Measurements from ENCODE around the gene STKLD1.
A peak's percentile ranks its signal among the peaks of the same experiment; 100 is the strongest.

Gene STKLD1

DNA sequence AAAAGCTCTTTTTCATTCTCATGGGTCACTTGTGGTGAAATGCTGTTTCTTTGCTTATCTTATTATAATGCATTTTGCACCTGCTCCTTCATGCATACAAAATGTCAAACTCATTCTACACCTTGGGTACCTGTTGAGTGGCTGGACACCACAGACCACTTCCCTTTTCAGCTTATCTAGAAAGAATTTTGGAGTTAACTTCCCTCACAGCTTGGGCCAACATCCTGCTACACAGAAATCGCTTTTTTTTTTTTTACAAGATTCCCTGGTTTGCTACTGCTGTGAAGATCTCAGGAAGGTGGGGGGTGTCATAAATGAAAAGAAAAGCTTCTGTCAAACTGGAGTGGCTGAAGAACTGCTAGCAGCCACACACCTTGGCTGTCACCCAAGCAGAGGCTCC lies 39.0 kb downstream of the STKLD1 start:
- DNase-seq (ENCODE audit: low read depth), result no peak
- no peak overlapping the region for H3K4me3 ChIP-seq (ENCODE audit: low read depth, low read length)
- TF ChIP-seq, protein P1, sequence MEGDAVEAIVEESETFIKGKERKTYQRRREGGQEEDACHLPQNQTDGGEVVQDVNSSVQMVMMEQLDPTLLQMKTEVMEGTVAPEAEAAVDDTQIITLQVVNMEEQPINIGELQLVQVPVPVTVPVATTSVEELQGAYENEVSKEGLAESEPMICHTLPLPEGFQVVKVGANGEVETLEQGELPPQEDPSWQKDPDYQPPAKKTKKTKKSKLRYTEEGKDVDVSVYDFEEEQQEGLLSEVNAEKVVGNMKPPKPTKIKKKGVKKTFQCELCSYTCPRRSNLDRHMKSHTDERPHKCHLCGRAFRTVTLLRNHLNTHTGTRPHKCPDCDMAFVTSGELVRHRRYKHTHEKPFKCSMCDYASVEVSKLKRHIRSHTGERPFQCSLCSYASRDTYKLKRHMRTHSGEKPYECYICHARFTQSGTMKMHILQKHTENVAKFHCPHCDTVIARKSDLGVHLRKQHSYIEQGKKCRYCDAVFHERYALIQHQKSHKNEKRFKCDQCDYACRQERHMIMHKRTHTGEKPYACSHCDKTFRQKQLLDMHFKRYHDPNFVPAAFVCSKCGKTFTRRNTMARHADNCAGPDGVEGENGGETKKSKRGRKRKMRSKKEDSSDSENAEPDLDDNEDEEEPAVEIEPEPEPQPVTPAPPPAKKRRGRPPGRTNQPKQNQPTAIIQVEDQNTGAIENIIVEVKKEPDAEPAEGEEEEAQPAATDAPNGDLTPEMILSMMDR (IDR thresholded peaks at IDR 0.05; ENCODE audit: insufficient read depth, low read depth, low read length, missing control alignments), result no peak

DNA sequence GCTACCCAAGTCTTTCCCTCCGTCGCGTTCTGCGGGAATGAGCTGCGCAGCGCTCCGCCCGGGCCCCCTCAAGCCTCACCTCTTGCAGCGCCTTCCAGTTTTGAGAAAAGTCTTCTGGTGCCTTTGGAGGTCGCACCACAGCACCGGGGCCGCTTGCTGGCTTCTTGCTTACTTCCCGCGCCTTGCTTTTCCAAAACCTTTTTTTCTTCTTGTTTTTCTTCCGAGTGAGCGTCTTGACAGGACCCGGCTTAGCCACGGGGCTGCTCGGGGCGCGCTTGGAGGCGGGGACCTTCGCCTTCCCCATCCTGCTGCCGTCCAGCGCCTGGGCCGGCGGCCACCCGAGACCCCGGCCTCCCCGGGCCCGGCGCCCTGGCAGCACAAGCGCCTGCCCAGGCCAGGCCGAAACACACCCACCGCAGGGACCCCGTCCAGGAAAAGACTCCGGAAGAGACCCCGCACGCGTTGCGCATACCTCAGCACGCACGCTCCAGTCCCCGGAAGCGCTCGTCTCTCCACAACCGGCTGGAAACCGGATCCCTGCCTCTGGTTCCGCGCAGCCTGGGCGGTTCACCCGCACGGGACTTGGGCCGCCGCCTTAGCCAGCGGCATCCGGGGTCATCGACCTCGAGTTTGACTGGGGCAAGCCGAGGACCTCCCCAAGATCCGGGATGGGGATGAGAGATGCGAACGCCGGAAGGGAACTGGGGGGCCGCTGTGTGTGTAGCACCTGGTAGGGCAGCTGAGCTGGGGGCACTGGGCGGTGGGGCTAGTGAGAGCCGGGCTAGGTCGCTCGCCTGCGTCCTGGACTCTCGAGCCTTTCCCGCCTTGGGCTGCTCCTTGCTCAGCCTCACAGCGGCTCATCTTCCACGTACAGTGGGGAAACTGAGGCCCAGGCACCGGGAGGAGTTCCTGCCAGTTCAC lies 41.6 kb downstream of the STKLD1 start, which contains the start of gene REXO4:
Gene REXO4 (minus strand): TSS at position 470 of the 921 bp plus-strand sequence. CDS start 166 bp downstream, at position 304.
- TF ChIP-seq, protein P1 (IDR thresholded peaks at IDR 0.05; ENCODE audit: insufficient read depth, low read depth, low read length, missing control alignments), result no peak
- peak; percentile 97 for DNase-seq (ENCODE audit: low read depth)
- peak within 1 kb of the TSS; percentile 89 for H3K4me3 ChIP-seq (ENCODE audit: low read depth, low read length)

DNA sequence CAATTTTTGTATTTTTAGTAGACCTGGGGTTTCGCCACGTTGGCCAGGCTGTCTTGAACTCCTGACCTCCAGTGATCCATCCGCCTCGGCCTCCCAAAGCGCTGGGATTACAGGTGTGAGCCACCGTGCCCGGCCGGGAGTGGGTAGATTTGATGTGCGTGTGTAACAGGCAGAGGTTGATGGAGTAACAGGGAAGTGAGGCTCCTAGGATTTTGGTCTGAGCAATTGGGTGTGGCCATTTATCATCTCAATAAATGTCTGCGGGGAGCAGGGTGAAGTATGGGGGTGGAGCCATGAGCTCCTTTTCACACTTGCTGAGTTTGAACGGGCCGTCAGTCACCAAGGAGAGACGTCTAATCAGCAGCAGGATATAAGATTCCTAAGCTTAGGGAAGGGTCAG lies 42.8 kb downstream of the STKLD1 start:
- no peak for DNase-seq (ENCODE audit: low read depth)
- TF ChIP-seq, protein P1 (IDR thresholded peaks at IDR 0.05; ENCODE audit: insufficient read depth, low read depth, low read length, missing control alignments), result no peak
- peak overlapping the region; percentile 89; the same call in 1 of the 2 replicates for H3K4me3 ChIP-seq (ENCODE audit: low read depth, low read length)

DNA sequence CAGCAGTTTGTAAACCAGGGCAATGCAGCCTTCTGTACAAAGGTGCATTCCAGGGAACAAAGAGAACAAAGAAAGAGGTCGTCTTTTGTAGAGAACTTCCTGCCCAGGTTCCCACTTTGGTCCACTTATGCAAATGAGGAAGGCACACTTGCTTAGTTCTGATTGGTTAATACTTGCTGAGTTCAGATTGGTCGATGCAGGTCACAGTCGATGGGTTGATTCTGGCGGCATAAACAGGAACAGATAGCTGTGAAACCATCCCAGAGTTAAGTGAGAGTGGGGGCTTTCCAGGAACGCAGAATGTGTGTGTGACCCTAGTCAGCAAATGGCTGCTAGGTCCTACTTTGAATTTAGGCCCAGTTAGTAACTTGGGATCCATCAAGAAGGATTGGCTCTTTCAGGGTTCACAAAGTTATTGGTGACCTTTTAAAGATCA lies 44.2 kb downstream of the STKLD1 start:
- H3K4me3 ChIP-seq (ENCODE audit: low read depth, low read length), result no peak overlapping the region
- TF ChIP-seq, protein P1 (IDR thresholded peaks at IDR 0.05; ENCODE audit: insufficient read depth, low read depth, low read length, missing control alignments), result no peak
- peak; percentile 94 for DNase-seq (ENCODE audit: low read depth)

DNA sequence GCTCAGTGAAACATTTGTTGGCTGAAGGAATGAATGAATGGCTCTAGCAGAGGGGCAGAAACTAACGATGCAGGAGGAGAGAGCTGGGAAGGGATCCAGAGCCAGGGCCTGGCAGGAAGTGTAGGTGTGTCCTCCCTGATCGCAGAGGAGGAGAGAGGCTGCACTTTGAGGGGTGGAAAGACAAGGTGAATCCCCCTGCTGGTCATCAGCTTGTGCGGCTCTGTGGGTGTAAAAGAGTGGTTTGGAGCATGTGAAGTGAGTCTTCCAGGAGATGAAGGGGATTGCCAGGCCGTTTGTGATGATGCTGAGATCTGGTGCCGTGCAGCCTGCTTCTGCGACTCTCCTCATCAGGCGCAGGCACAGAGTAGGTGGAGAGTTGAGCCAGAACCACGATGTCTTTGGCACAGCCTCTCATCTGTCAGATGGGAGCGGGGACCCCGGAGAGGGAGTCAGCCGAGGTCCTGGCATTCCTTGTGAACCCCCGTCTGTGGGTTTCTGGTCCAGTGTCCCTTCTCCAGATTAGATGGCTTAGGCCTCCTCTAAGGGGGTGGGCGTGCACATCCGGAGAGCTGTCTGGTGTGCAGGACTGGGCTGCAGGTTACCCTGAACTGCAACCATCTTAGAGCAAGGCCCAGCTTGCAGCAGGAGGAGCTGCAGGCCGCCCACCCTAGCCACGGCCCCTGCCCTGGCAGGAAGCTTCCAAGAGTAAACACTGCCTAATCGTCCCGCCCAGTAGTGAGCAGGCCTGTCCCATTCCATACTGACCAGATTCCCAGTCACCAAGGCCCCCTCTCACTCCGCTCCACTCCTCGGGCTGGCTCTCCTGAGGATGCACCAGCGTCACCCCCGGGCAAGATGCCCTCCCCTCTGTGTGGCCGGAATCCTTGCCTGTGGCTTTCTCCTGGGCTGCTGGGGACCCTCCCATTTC lies 45.7 kb downstream of the STKLD1 start, which contains the start of gene ADAMTS13:
Gene ADAMTS13 (plus strand): TSS at position 753 of the 928 bp plus-strand sequence. CDS start 77 bp downstream, at position 830.
- DNase-seq (ENCODE audit: low read depth), result peak; percentile 86
- TF ChIP-seq, protein P1 (IDR thresholded peaks at IDR 0.05; ENCODE audit: insufficient read depth, low read depth, low read length, missing control alignments), result peak; percentile 19
- no peak within 1 kb of the TSS for H3K4me3 ChIP-seq (ENCODE audit: low read depth, low read length)

DNA sequence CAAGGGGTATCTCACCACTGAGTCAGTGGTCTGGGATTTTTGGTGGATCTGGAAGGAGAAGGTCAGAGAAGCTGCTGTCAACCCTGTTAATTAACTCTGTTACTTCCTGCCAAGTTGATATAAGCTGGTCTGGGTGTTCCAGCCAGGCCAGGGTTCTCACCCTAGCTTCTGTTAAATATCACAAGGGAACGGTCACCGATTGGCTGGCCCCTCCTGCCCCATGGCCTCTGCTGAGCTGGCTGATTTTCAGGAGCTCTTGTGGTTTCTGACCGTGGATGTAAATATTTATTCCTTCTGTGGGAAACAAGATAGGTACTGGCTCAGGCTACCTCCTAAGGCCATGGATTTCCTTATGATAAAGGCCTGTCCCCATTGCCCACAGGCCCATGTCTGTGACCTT lies 47.0 kb downstream of the STKLD1 start:
- TF ChIP-seq, protein P1 (IDR thresholded peaks at IDR 0.05; ENCODE audit: insufficient read depth, low read depth, low read length, missing control alignments), result no peak
- no peak for DNase-seq (ENCODE audit: low read depth)
- H3K4me3 ChIP-seq (ENCODE audit: low read depth, low read length), result no peak overlapping the region
